Erythroblast (primary cell): Measurements from ENCODE around the gene MMP25.

Experiments used
- DNase-seq, 2 experiments: peaks; one replicate each; lab custom pipeline; 2025; lab: John Stamatoyannopoulos, UW
- GATA1 ChIP-seq: IDR thresholded peaks from 2 replicates; pipeline ENCODE4 v1.6.1; 2011; ENCODE audit warnings: low read depth, mild to moderate bottlenecking, control low read depth, low read length, moderate library complexity
- POLR2A ChIP-seq: IDR thresholded peaks from 2 replicates; pipeline ENCODE4 v1.6.1; 2011; ENCODE audit warnings: mild to moderate bottlenecking, low read length

The MMP25 gene

DNA sequence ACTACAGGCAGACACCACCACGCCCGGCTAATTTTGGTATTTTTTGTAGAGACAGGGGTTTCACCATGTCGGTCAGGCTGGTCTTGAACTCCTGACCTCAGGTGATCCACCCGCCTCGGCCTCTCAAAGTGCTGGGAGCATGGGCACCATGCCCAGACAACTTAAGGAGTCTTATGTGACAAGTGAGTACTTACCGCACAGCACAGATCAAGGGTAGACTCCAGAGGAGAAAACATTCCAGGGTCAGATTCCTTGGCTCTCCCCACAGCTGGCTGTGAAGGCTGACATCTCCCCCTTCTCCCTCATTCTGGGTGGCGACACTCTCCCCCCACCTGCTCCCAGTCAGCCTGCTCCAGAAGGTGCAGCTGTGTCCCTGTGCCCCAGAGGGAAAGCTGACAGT is 42.1 kb downstream of the MMP25 start:
- no peak for DNase-seq
- TF ChIP-seq GATA1 (no peak), POLR2A (no peak)

DNA sequence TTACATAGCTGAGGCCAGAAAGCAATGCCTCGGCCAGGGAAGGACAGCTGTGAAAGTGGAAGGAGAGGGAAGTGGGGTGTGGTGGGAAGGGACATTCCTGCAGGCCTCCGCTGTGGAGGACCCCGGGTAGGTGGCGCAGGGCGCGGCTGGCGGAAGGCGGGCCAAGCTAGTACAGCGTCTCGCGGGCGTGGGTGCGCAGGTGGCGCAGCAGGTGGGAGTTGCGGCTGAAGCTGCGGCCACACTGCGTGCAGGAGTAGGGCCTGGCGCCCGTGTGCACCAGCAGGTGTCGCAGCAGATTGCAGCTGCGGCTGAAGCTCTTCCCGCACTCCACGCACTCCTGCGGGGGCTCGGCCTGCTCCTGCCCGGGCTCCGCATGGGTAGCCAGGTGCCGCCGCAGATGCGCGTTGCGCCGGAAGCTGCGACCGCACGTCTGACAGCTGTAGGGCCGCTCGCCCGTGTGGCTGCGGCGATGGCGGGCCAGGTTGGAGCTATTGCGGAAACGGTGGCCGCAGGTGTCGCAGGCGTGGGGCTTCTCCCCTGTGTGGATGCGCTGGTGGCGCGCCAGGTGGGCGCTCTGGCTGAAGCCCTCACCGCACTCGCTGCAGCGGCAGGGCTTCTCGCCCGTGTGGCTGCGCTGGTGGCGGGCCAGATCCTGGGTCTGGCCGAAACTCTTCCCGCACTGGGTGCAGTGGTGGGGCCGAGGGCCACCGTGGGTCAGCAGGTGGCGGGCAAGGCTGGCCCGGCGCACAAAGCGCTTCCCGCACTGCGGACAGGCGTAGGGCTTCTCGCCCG is 42.8 kb downstream of the MMP25 start:
- DNase-seq, result no peak
- TF ChIP-seq POLR2A (no peak), GATA1 (no peak)

- no peak for DNase-seq
- TF ChIP-seq GATA1 (no peak), POLR2A (no peak)
Observed at GRCh38 chr16:3089717-3090592, 43.6 kb downstream of the MMP25 start.

- no peak for DNase-seq
- no peak for TF ChIP-seq POLR2A
- no peak for TF ChIP-seq GATA1
Observed at GRCh38 chr16:3091551-3091950, 45.2 kb downstream of the MMP25 start.

- TF ChIP-seq POLR2A (no peak), GATA1 (no peak)
- DNase-seq, result no peak
Observed at GRCh38 chr16:3092501-3092941, 46.2 kb downstream of the MMP25 start.

DNA sequence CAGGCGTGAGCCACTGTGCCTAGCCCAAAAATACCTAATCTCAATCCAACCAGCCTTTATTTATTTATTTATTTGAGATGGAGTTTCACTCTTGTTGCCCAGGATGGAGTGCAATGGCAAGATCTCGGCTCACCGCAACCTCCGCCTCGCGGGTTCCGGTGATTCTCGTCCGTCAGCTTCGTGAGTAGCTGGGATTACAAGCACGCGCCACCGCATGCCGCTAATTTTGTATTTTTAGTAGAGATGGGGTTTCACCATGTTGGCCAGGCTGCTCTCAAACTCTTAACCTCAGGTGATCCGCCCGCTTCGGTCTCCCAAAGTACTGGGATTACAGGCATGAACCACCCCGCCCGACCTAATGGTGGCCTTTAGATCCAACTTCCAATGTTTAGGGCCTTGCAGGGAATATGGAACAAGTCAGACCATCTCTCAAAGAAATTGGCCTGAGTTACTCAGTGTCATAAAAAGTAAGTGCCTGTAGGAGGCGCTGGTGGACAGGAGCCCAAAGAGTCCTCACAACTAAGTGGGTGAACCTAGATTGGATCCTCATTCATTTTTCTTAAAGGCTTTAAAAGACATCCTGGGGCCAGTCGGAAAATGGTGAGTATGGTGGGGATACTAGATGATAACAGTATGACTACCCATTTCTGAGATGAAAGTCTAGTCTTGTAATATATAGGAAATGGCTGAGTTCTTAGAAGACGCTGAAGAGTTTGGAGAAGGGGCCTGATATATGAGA is 48.1 kb downstream of the MMP25 start:
- TF ChIP-seq POLR2A, result no peak
- no peak for TF ChIP-seq GATA1

DNA sequence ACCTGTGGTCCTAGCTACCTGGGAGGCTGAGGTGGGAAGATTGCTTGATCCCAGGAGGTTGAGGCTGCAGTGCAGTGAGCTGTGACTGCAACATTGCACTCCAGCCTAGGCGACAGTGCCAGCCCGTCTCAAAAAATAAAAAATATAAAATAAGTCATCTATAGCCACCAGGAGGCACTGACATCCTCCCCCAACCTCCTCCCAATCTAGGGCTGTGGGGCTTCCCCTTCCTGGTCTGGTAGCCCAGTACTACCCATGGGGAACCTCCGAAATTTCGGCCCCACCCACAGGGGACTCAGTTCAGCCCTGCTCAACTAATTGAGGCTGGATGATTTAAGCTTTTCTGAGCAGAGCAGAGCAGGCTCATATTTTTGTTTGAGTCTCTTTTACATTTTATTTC is 49.5 kb downstream of the MMP25 start:
- TF ChIP-seq POLR2A (no peak), GATA1 (no peak)
- peak; percentile 57 to 61 for DNase-seq

More for the DNA sequence above, 48.1 kb downstream of the MMP25 start:
- DNase-seq, result peak; percentile 72 to 85

GRCh38 chr16:3096362-3096761 is 50.0 kb downstream of the MMP25 start:
- DNase-seq, result no peak
- TF ChIP-seq GATA1, result no peak
- TF ChIP-seq POLR2A, result no peak

DNA sequence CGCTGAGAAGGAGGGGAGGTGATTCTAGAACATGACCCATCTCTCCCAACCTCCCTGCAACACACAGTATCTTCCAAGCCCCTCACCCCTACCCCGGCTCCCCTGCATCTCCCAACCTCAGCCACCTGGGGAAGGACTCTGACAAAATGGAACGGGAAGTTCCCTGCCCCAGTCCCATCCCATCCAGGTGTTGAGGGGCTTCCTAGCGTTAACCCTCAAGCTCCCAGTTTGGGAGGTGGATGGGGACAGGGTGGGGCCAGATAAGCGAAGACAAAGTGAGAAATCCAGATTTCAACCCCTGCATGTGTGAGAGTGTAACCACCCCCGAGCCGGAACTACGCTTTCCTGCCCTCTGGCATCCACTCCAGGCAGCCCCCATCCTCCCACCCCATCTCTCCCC is 50.9 kb downstream of the MMP25 start:
- no peak for DNase-seq
- no peak for TF ChIP-seq GATA1
- no peak for TF ChIP-seq POLR2A

DNA sequence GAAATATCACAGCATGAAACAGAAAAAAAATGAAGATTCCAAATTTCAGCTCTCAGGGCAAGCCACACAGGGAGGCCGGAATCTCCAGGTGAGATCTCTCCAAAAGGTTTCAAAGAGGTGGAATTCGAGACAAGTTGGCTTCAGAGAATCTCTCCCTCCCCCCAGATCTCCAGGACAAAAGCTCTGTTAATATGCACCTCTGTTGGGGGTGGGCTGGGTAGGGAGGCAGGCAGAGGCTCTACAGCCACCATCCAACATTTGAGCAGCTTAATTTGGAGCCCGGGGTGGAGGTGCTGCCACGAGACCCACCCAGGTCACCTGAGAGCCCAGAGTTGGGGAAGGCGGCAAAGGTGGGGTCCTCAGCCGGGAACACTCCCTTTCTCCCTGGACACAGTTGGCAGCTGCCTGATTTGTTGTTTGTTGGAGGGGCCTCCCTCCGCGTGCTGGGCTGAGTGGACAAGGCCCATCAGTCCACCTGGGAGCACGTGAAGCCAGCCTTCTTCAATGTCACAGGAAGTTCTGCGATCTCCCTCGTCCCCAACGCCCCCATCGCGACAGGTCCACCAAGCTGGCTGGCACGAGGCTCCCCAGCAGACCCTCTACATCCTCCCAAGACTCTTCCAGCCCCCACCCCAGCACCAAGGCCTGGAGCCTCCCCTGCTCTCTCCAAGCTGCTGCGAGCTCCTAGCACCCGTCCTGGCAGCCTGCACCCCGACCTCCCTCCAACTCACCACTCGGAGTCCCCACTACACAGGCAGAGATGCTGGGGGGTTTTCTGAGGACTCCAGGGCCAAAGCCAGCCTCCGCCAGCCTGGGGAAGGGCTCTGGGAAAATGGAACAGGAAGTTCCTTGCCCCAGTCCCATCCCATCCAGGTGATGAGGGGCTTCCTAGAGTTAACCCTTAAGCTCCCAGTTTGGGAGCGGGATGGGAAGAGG is 52.4 kb downstream of the MMP25 start, which contains the start of gene ZSCAN10:
TSS of gene ZSCAN10 (minus strand) at position 836 of the 936 bp plus-strand sequence. CDS start 6,357 bp downstream, outside the sequence.
- TF ChIP-seq POLR2A (no peak), GATA1 (no peak)

GRCh38 chr16:3099395-3099731 is 53.0 kb downstream of the MMP25 start:
- DNase-seq, result no peak
- TF ChIP-seq POLR2A, result no peak
- TF ChIP-seq GATA1, result no peak

More for the DNA sequence above, 52.4 kb downstream of the MMP25 start, which contains the start of gene ZSCAN10:
- no peak for DNase-seq

DNA sequence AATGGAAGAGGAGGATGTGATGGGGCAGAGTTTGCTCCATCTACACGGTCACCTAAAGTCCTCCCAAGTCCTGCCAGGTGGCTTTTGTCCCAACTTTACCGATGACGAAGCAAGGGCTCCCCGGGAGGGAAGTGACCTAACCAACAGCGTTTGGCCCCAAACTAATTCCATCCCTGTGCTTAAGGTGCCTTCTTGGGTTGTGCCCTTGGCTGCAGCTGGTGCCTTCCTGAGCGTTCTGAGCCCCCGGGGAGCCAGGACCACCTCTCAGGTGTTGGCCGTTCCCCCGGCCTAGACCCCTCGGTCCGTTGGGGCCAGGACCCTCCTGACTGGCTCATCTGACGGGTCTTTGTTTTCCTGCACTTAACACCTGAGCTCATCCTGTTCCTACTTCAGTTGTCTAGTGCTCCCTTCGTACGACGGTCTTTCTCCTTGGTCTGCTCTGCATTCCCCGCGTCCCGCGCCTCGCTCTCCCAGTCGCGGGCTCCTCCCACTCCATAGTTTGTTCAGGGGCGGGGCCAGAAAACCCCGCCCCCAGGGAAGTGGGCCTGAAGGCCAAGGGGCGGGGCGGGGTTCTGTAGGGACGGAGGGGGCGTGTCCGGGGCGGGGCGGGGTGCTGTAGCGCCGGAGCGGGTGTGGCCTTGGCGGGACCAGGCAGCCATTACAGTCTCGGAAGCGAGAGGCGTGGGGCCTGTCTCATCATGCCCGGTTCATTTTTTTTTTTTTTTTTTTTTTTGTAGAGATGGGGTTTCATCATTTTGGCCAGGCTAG is 53.6 kb downstream of the MMP25 start:
- DNase-seq, result peak; percentile 95 to 98
- TF ChIP-seq POLR2A, result no peak
- no peak for TF ChIP-seq GATA1
